SU-DHL-6 (cell line): Measurements from ENCODE around the gene NMRK1.

ENCODE experiments used
- CTCF ChIP-seq: fragments of 200-600 bp; sonication (generic); IDR thresholded peaks from one replicate; pipeline ENCODE4 v1.5.1; 2017; ENCODE audit warnings: antibody characterized with exemption, mild to moderate bottlenecking, low read length, moderate library complexity; ENCODE audit not compliant: insufficient read depth, poor library complexity, severe bottlenecking
- EZH2phosphoT487 ChIP-seq: fragments of 200-600 bp; sonication (generic), shearing (Covaris generic); conservative IDR thresholded peaks from 2 replicates; pipeline ENCODE4 v1.6.1; 2018; ENCODE audit warnings: mild to moderate bottlenecking, antibody characterized with exemption, low read length, moderate library complexity, mixed read lengths

GRCh38 chr9:75023846-75024245, 64.1 kb downstream of the NMRK1 start:
- TF ChIP-seq CTCF (no peak), EZH2phosphoT487 (no peak)
